Measurements from ENCODE around the gene NUBPL.

Gene NUBPL

GRCh38 chr14:31668348-31668747 is 107.1 kb downstream of the NUBPL start:
- DNase-seq (ENCODE audit: insufficient read length, low spot score) (no peak), FAIRE-seq (no peak)
- TF ChIP-seq CTCF (IDR thresholded peaks at IDR 0.05; ENCODE audit: insufficient read depth, missing control alignments): no peak

- TF ChIP-seq CTCF (IDR thresholded peaks at IDR 0.05; ENCODE audit: insufficient read depth, missing control alignments): no peak
- FAIRE-seq (no peak), DNase-seq (ENCODE audit: insufficient read length, low spot score) (no peak)
These were observed 111.5 kb downstream of the NUBPL start for GRCh38 chr14:31672709-31673108.

GRCh38 chr14:31677052-31677451 is 115.8 kb downstream of the NUBPL start:
- no peak for FAIRE-seq
- DNase-seq (ENCODE audit: insufficient read length, low spot score): no peak
- no peak for TF ChIP-seq CTCF (IDR thresholded peaks at IDR 0.05; ENCODE audit: insufficient read depth, missing control alignments)

GRCh38 chr14:31677630-31678029 is 116.4 kb downstream of the NUBPL start:
- DNase-seq (ENCODE audit: insufficient read length, low spot score) (no peak), FAIRE-seq (no peak)
- no peak for TF ChIP-seq CTCF (IDR thresholded peaks at IDR 0.05; ENCODE audit: insufficient read depth, missing control alignments)

GRCh38 chr14:31678421-31679249 is 117.4 kb downstream of the NUBPL start:
- no peak for DNase-seq (ENCODE audit: insufficient read length, low spot score)
- no peak for TF ChIP-seq CTCF (IDR thresholded peaks at IDR 0.05; ENCODE audit: insufficient read depth, missing control alignments)
- FAIRE-seq: no peak

- DNase-seq (ENCODE audit: insufficient read length, low spot score) (no peak), FAIRE-seq (no peak)
- TF ChIP-seq CTCF (IDR thresholded peaks at IDR 0.05; ENCODE audit: insufficient read depth, missing control alignments): no peak
These were observed 121.6 kb downstream of the NUBPL start for GRCh38 chr14:31682768-31683167.

- FAIRE-seq (no peak), DNase-seq (ENCODE audit: insufficient read length, low spot score) (no peak)
- no peak for TF ChIP-seq CTCF (IDR thresholded peaks at IDR 0.05; ENCODE audit: insufficient read depth, missing control alignments)
These were observed 126.5 kb downstream of the NUBPL start for GRCh38 chr14:31687726-31688125.
